A549 (cell line): ENCODE data around the gene MAML3. TPM values are rescaled to one million over a fixed set of nuclear protein-coding genes. Genes with fewer than 3 reads are reported as not detected.

Source experiments
- ATAC-seq, 2 experiments: fragments of 200-7000 bp in 1 of 2; fragments of >200 bp in 1 of 2; cut with Nextera tagmentation in 1 of 2; cut with Tn5 transposase in 1 of 2; 3 replicates each; pipeline versions ENCODE4 v1.8.0 to v1.9.1; 2018 to 2020; ENCODE audit warnings: mild to moderate bottlenecking in 1 of 2, moderate library complexity in 1 of 2
- CTCF ChIA-PET: fragments of 300-600 bp; sonication (Branson Sonifier 250); formaldehyde crosslinking; extraction: SDS; loops from one replicate; lab custom pipeline; 2021; ENCODE audit warnings: antibody characterized with exemption, inconsistent platforms; lab: Yijun Ruan, JAX
- POLR2A ChIA-PET: fragments of 350-600 bp; formaldehyde crosslinking; extraction: SDS; loops from one replicate; lab custom pipeline; 2021; ENCODE audit warnings: antibody characterized with exemption, inconsistent platforms; lab: Yijun Ruan, JAX
- DNase-seq, 2 experiments: peaks; one replicate each; pipeline versions ENCODE4 v3.0.0 to v3.0.0-alpha.2; 2011 to 2016; ENCODE audit warnings: low read depth in 1 of 2, low spot score in 1 of 2
- FAIRE-seq: peaks from 2 replicates; lab custom pipeline; 2011; peaks lifted over from hg19 to GRCh38; lab: Jason Lieb, UNC
- H3K27ac ChIP-seq, 2 experiments: fragments of >200 bp; sonication (Bioruptor Twin); formaldehyde crosslinking; 3 replicates each; pipeline ENCODE4 v1.5.1; 2016 to 2017
- H3K4me1 ChIP-seq: fragments of >200 bp; sonication (Bioruptor Twin); formaldehyde crosslinking; 3 replicates; pipeline ENCODE4 v1.6.1; 2016
- H3K4me2 ChIP-seq: fragments of >200 bp; sonication (Bioruptor Twin); formaldehyde crosslinking; 3 replicates; pipeline ENCODE4 v1.6.1; 2016
- H3K4me3 ChIP-seq: fragments of >200 bp; sonication (Bioruptor Twin); formaldehyde crosslinking; 3 replicates; pipeline ENCODE4 v1.5.1; 2016
- H3K9me3 ChIP-seq: fragments of >200 bp; sonication (Bioruptor Twin); formaldehyde crosslinking; 3 replicates; pipeline ENCODE4 v1.6.1; 2016
- CBX8 ChIP-seq: fragments of 200-600 bp; sonication (generic); IDR thresholded peaks from 2 replicates; pipeline ENCODE4 v1.6.1; 2016
- FOSB ChIP-seq: fragments of 250-450 bp; sonication (Bioruptor Pico); IDR thresholded peaks from 2 replicates; pipeline ENCODE4 v1.5.0; 2020; ENCODE audit warnings: mild to moderate bottlenecking, moderate library complexity
- GATA3 ChIP-seq: IDR thresholded peaks from 2 replicates; pipeline ENCODE4 v1.6.1; 2012; ENCODE audit warnings: borderline replicate concordance
- HOXA7 ChIP-seq: fragments of 250-450 bp; sonication (Bioruptor Pico); IDR thresholded peaks from 2 replicates; pipeline ENCODE4 v1.5.0; 2020; ENCODE audit warnings: mild to moderate bottlenecking, moderate library complexity
- HOXB13 ChIP-seq: fragments of 250-450 bp; sonication (Bioruptor Pico); IDR thresholded peaks from 2 replicates; pipeline ENCODE4 v1.5.0; 2020; ENCODE audit warnings: low read depth, mild to moderate bottlenecking, moderate library complexity
- JUNB ChIP-seq: fragments of >200 bp; sonication (Bioruptor Twin); formaldehyde crosslinking; IDR thresholded peaks from 2 replicates; pipeline ENCODE4 v1.6.1; 2016
- KDM5A ChIP-seq: fragments of 200-600 bp; sonication (generic); IDR thresholded peaks from 2 replicates; pipeline ENCODE4 v1.6.1; 2016; ENCODE audit warnings: antibody characterized with exemption, mild to moderate bottlenecking
- MAZ ChIP-seq: fragments of 150-350 bp; IDR thresholded peaks from 2 replicates; pipeline ENCODE4 v1.6.1; 2014; ENCODE audit warnings: antibody characterized with exemption, low read depth, low read length, borderline replicate concordance
- RAD21 ChIP-seq, 2 experiments: fragments of >200 bp in 1 of 2; sonication (Bioruptor Twin) in 1 of 2; formaldehyde crosslinking in 1 of 2; IDR thresholded peaks in 1 of 2; conservative IDR thresholded peaks in 1 of 2; 2 replicates in 1 of 2; 3 replicates in 1 of 2; pipeline ENCODE4 v1.6.1; 2012 to 2018; ENCODE audit warnings: inconsistent platforms in 1 of 2
- SMC3 ChIP-seq: fragments of >200 bp; sonication (Bioruptor Twin); formaldehyde crosslinking; IDR thresholded peaks from 3 replicates; pipeline ENCODE4 v1.6.1; 2018; ENCODE audit warnings: inconsistent platforms
- TFCP2L1 ChIP-seq: fragments of 250-450 bp; sonication (Bioruptor Pico); IDR thresholded peaks from 2 replicates; pipeline ENCODE4 v1.5.0; 2021; ENCODE audit warnings: mild to moderate bottlenecking
- ZFP36 ChIP-seq: fragments of 450-650 bp; IDR thresholded peaks from 2 replicates; pipeline ENCODE4 v1.6.1; 2014; ENCODE audit warnings: borderline replicate concordance; ENCODE audit not compliant: partially characterized antibody
- ZNF302 ChIP-seq: fragments of 250-450 bp; sonication (Bioruptor Pico); IDR thresholded peaks from 2 replicates; pipeline ENCODE4 v1.9.0; 2021; ENCODE audit warnings: inconsistent platforms, mild to moderate bottlenecking, moderate library complexity
- ZSCAN20 ChIP-seq: fragments of 250-450 bp; sonication (Bioruptor Pico); IDR thresholded peaks from 2 replicates; pipeline ENCODE4 v1.8.0; 2022; ENCODE audit warnings: mild to moderate bottlenecking, moderate library complexity
- WGBS: methylation state at CpG from one replicate; pipeline ENCODE4 v1.1.6; 2017; ENCODE audit errors: missing lambda C conversion rate; 5-methylcytosine and 5-hydroxymethylcytosine counted together
- polyA plus RNA-seq, 4 experiments: library from polyadenylated mRNA; depleted of rRNA in 3 of 4; stranded (reverse); fragments of >200 nt; fragmentation: RNase III in 1 of 4; extraction: RNeasy Plus Mini Kit Qiagen cat#74134 plus additional on column Dnase treatment in 1 of 4; gene quantifications; 2 replicates in 3 of 4; 3 replicates in 1 of 4; pipeline ENCODE4 v1.2.3, GENCODE V29; 2011 to 2017
- TF ChIP-seq, protein P1 (sequence below): fragments of 450-650 bp; IDR thresholded peaks from 2 replicates; pipeline ENCODE4 v1.6.1; 2014; ENCODE audit warnings: antibody characterized with exemption
- TF ChIP-seq, protein P2 (sequence below): fragments of >200 bp; sonication (Bioruptor Twin); formaldehyde crosslinking; IDR thresholded peaks from 2 replicates; pipeline ENCODE4 v1.6.1; 2016
- TF ChIP-seq, protein P3 (sequence below): fragments of 250-450 bp; sonication (Bioruptor Pico); IDR thresholded peaks from 2 replicates; pipeline ENCODE4 v1.5.0; 2021; ENCODE audit warnings: mild to moderate bottlenecking, moderate library complexity, borderline replicate concordance

Gene MAML3
- polyA plus RNA-seq, 2 of the 4 experiments (the other 2 are of a cell fraction): 9.0 to 22.2 TPM

DNA sequence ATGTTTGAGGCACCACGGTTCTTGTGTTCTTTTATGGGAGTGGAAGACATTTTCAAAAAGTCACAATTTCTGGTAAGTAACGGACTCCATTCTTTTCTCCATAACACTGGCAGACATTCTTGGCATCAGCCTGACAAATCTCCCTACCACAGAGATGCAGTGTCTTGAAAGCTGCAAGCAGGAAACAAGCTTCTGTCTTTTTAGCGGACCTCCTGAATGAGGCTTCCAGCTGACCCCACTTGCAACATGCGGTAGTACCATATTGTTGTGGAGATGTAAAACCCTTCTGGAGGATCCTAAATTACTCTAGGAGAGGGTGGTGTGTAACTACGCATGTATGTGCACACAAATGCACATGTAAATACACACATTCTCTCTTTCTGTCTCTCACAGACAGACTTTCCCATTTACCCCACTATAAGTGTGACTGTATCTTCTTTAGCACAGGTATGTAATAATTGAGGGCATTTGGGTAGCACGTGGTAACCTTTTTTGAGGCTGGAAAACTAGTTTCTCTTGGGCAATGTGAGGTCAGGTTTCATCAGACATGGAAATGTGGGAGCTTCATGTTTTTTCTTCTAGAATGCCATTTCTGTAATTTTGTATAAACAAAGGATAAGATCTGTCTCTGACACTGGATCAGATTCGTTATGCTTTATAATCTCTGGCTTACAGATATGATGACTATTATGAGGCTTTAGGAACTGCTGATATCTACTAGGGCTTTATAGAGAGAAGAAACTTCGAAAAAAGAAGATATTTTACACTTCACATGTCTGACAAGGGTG lies 358.3 kb downstream of the MAML3 start:
- no peak overlapping the region for H3K4me2 ChIP-seq

DNA sequence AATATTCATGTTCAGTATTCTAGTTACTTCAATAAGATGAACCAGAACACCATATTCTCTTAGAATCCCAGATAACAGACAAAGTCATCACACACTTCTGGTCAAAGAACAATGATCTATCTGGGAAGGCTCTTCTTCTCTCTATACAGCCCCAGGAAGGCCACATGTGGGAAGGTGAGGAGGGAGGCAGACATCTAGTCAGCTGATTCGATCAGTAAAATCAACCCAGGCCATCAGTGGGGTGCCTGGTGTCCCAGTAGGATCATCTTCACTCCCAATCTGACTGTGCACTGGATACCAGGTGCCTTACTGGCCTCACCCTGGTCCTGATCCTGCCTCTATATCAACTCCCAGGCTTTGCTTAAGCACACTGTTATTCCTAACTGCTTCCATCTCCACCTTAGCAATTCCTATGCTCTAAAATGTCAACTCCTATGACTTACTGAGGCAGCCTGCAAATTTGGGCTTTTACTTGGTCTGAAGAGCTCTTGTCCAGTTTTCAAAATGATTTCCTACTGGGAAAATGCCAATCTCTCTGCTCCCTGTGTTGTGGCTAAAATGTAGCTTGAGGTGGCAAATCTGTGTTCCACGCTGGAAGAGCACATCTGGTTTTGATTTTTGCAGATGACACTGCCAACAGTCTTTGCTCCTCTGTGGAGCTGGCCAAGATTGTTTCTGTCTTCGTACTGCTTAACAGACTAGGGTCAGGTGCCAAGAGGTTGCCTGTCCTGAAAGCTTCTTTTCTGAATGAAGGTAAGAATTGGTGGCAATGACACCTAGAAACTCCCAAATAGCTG lies 359.6 kb downstream of the MAML3 start:
- ATAC-seq: no peak
- H3K27ac ChIP-seq: no peak overlapping the region
- H3K4me3 ChIP-seq: no peak overlapping the region
- FAIRE-seq: no peak
- no peaks in the 10 kb centered on the region for H3K9me3 ChIP-seq
- POLR2A ChIA-PET: no interaction called here
- H3K4me2 ChIP-seq: no peak overlapping the region
- H3K4me1 ChIP-seq: peaks cover under 1% of the 10 kb centered on the region; the same call in 2 of the 3 replicates
- DNase-seq: no peak
- TF ChIP-seq GATA3 (no peak), RAD21 (conservative IDR thresholded peaks at IDR 0.05 in 1 of 2, IDR thresholded peaks at IDR 0.05 in 1 of 2) (no peak), HOXA7 (CRISPR knock-in tag) (no peak), CBX8 (no peak), TFCP2L1 (CRISPR knock-in tag) (no peak), SMC3 (no peak), ZSCAN20 (CRISPR knock-in tag) (no peak), MAZ (no peak)
- TF ChIP-seq, protein P1, sequence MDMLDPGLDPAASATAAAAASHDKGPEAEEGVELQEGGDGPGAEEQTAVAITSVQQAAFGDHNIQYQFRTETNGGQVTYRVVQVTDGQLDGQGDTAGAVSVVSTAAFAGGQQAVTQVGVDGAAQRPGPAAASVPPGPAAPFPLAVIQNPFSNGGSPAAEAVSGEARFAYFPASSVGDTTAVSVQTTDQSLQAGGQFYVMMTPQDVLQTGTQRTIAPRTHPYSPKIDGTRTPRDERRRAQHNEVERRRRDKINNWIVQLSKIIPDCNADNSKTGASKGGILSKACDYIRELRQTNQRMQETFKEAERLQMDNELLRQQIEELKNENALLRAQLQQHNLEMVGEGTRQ: no peak
- WGBS: 90% methylated on average over 3 of the region's 3 CpGs
- CTCF ChIA-PET: interaction anchor here (0.5 kb wide), 1 partner anchor 433 kb away, joined by 3 read pairs; no protein-coding TSS in a partner anchor

More for the DNA sequence above, 358.3 kb downstream of the MAML3 start:
- POLR2A ChIA-PET: no interaction called here
- no peak for DNase-seq
- CTCF ChIA-PET: interaction anchor here (1.8 kb wide), 1 partner anchor 139 kb away, joined by 4 read pairs; no protein-coding TSS in a partner anchor
- Histone ChIP-seq H3K4me1 (peaks cover 14% of the 10 kb centered on the region), H3K27ac (no peak overlapping the region), H3K4me3 (no peak overlapping the region), H3K9me3 (no peaks in the 10 kb centered on the region)
- no peak for TF ChIP-seq MAZ
- no peak for TF ChIP-seq JUNB
- no peak for TF ChIP-seq ZFP36
- no peak for TF ChIP-seq RAD21 (conservative IDR thresholded peaks at IDR 0.05 in 1 of 2, IDR thresholded peaks at IDR 0.05 in 1 of 2)
- no peak for TF ChIP-seq KDM5A
- TF ChIP-seq, protein P2, sequence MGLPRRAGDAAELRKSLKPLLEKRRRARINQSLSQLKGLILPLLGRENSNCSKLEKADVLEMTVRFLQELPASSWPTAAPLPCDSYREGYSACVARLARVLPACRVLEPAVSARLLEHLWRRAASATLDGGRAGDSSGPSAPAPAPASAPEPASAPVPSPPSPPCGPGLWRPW: no peak
- TF ChIP-seq, protein P3, sequence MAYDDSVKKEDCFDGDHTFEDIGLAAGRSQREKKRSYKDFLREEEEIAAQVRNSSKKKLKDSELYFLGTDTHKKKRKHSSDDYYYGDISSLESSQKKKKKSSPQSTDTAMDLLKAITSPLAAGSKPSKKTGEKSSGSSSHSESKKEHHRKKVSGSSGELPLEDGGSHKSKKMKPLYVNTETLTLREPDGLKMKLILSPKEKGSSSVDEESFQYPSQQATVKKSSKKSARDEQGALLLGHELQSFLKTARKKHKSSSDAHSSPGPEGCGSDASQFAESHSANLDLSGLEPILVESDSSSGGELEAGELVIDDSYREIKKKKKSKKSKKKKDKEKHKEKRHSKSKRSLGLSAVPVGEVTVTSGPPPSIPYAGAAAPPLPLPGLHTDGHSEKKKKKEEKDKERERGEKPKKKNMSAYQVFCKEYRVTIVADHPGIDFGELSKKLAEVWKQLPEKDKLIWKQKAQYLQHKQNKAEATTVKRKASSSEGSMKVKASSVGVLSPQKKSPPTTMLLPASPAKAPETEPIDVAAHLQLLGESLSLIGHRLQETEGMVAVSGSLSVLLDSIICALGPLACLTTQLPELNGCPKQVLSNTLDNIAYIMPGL (CRISPR knock-in tag): no peak
- no peak for TF ChIP-seq ZNF302 (CRISPR knock-in tag)
- TF ChIP-seq FOSB: no peak
- TF ChIP-seq GATA3: no peak
- TF ChIP-seq HOXB13 (CRISPR knock-in tag): no peak
- 79% methylated on average over 8 of the region's 8 CpGs for WGBS
- ATAC-seq: no peak
- FAIRE-seq: no peak

DNA sequence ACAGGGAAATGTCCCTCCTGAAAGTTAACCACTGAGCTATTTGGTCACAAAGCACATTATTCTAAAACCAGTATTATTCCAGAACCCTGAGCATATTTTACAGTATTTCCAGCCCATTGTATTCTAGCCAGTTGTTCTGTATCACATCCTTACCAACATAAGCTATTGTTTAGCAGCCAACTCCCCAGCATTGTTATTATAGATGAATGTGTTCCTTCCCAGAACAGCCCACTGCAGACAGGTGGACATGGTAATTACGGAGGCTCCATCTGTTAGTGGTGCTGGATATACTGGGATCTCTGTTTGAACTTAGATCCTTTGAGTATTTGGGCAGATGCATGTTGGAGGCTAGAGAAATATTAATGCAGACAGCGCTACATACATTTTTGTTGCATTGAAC lies 362.3 kb downstream of the MAML3 start:
- Histone ChIP-seq H3K4me1 (peaks cover 5% of the 10 kb centered on the region; the same call in 1 of the 3 replicates), H3K9me3 (no peaks in the 10 kb centered on the region), H3K4me3 (no peak overlapping the region), H3K27ac (no peak overlapping the region), H3K4me2 (no peak overlapping the region)
- 94% methylated on average over 2 of the region's 2 CpGs for whole genome bisulfite sequencing
- ATAC-seq: no peak
- no peak for FAIRE-seq
- TF ChIP-seq FOSB: no peak
- TF ChIP-seq GATA3: no peak
- TF ChIP-seq ZNF302 (CRISPR knock-in tag): no peak
- ChIA-PET POLR2A (no interaction called here), CTCF (interaction anchor here (1.0 kb wide), 1 partner anchor 8 kb away, joined by 3 read pairs; no protein-coding TSS in a partner anchor)
- DNase-seq: no peak
